HCT116 (cell line): ENCODE measurements around the gene ABHD2. TPM values are rescaled to one million over a fixed set of nuclear protein-coding genes. Genes with fewer than 3 reads are reported as not detected.
"Not testable (repeated sequence)": the region's sequence is repeated elsewhere in the genome, so short reads cannot be mapped to it uniquely, and the experiment has no call there.

Experiments
- ATAC-seq: fragments of 200-7000 bp; cut with Tn5 transposase; 2 replicates; pipeline ENCODE4 v1.9.1; 2020; ENCODE audit warnings: mild to moderate bottlenecking, moderate library complexity
- BruUV-seq: library from RNA; stranded (reverse); fragments of 400-500 nt; replicated peaks from 2 replicates; lab custom pipeline; 2021; lab: Mats Ljungman, UMichigan
- CTCF ChIA-PET: fragments of 300-600 bp; sonication (Branson Sonifier 250); formaldehyde crosslinking; loops from one replicate; lab custom pipeline; 2021; ENCODE audit warnings: antibody characterized with exemption; lab: Charles Lee
- POLR2A ChIA-PET: fragments of 300-600, 350-600 bp; sonication (Branson Sonifier 250); formaldehyde crosslinking; loops from one replicate; lab custom pipeline; 2021; ENCODE audit warnings: antibody characterized with exemption; lab: Charles Lee
- RAD21 ChIA-PET, 2 experiments: fragments of 300-600 bp; sonication (Branson Sonifier 250); formaldehyde crosslinking; loops; one replicate each; lab custom pipeline; 2023; ENCODE audit warnings: low total read pairs in 2 of 2; ENCODE audit not compliant: uncharacterized antibody in 2 of 2, unreplicated experiment in 2 of 2, low non-redundant PET in 1 of 2; lab: Charles Lee
- DNase-seq: peaks from one replicate; pipeline ENCODE4 v3.0.0-alpha.2; 2010; ENCODE audit warnings: low read depth, low spot score
- H2AFZ ChIP-seq: fragments of 200-600 bp; shearing (Covaris generic), sonication (generic); 2 replicates; pipeline ENCODE4 v1.6.1; 2017; ENCODE audit warnings: low read depth, mixed run types, mixed read lengths, antibody characterized with exemption, low read length; ENCODE audit not compliant: poor library complexity, severe bottlenecking
- H3K27ac ChIP-seq: 2 replicates; pipeline ENCODE4 v1.5.1; 2012; ENCODE audit warnings: low read depth, low read length
- H3K27me3 ChIP-seq: fragments of 200-600 bp; sonication (generic); 2 replicates; pipeline ENCODE4 v1.6.1; 2016; ENCODE audit warnings: mixed run types, low read length, mixed read lengths; ENCODE audit not compliant: insufficient read depth
- H3K36me3 ChIP-seq, 2 experiments: fragments of 200-500 bp in 1 of 2; fragments of 200-600 bp in 1 of 2; sonication (Bioruptor generic) in 1 of 2; sonication (generic) in 1 of 2; 2 replicates each; pipeline versions ENCODE4 v1.5.1 to v1.6.1; 2014 to 2016; ENCODE audit warnings: low read length in 2 of 2, inconsistent platforms in 1 of 2, mixed read lengths in 1 of 2, mixed run types in 1 of 2; ENCODE audit not compliant: insufficient read depth in 2 of 2, control insufficient read depth in 1 of 2
- H3K4me1 ChIP-seq, 2 experiments: fragments of 200-600 bp in 1 of 2; sonication (generic) in 1 of 2; 2 replicates each; pipeline versions ENCODE4 v1.5.1 to v1.6.1; 2012 to 2017; ENCODE audit warnings: low read length in 2 of 2, inconsistent platforms in 1 of 2, mild to moderate bottlenecking in 1 of 2, mixed read lengths in 1 of 2, mixed run types in 1 of 2, moderate library complexity in 1 of 2; ENCODE audit not compliant: insufficient read depth in 2 of 2, control insufficient read depth in 1 of 2
- H3K4me2 ChIP-seq: fragments of 200-600 bp; sonication (generic); 2 replicates; pipeline ENCODE4 v1.6.1; 2017; ENCODE audit warnings: mixed run types, low read length, mixed read lengths
- H3K4me3 ChIP-seq, 2 experiments: fragments of 200-600 bp in 1 of 2; sonication (generic) in 1 of 2; replicated peaks in 1 of 2; 2 replicates each; pipeline ENCODE4 v1.5.1; 2011 to 2016; ENCODE audit warnings: low read length in 2 of 2, control low read depth in 1 of 2, low read depth in 1 of 2, mild to moderate bottlenecking in 1 of 2, mixed read lengths in 1 of 2, mixed run types in 1 of 2
- H3K79me2 ChIP-seq: fragments of 200-600 bp; sonication (generic); 2 replicates; pipeline ENCODE4 v1.6.1; 2017; ENCODE audit warnings: mild to moderate bottlenecking, mixed run types, low read length, moderate library complexity, mixed read lengths; ENCODE audit not compliant: insufficient read depth
- H3K9ac ChIP-seq: fragments of 200-600 bp; sonication (generic); 2 replicates; pipeline ENCODE4 v1.6.1; 2016; ENCODE audit warnings: low read length, mixed read lengths
- H3K9me2 ChIP-seq: fragments of 200-600 bp; sonication (generic), shearing (Covaris generic); 2 replicates; pipeline ENCODE4 v1.6.1; 2017; ENCODE audit warnings: mixed run types, mild to moderate bottlenecking, moderate library complexity; ENCODE audit not compliant: insufficient read depth
- H3K9me3 ChIP-seq, 2 experiments: fragments of 200-500 bp in 1 of 2; fragments of 200-600 bp in 1 of 2; sonication (Bioruptor generic) in 1 of 2; sonication (generic) in 1 of 2; 2 replicates each; pipeline ENCODE4 v1.6.1; 2014 to 2017; ENCODE audit warnings: low read length in 2 of 2, mixed read lengths in 2 of 2, inconsistent platforms in 1 of 2, low read depth in 1 of 2, mild to moderate bottlenecking in 1 of 2, mixed run types in 1 of 2, moderate library complexity in 1 of 2; ENCODE audit not compliant: control insufficient read depth in 1 of 2, insufficient read depth in 1 of 2
- H4K20me1 ChIP-seq: fragments of 200-600 bp; sonication (generic), shearing (Covaris generic); 2 replicates; pipeline ENCODE4 v1.6.1; 2017; ENCODE audit warnings: mixed run types, mild to moderate bottlenecking, moderate library complexity; ENCODE audit not compliant: insufficient read depth
- intact Hi-C: fragments of 100-400 bp; cut with micrococcal nuclease; formaldehyde crosslinking; loops from 2 replicates; pipeline ENCODE4 v1.10.0; 2022
- total RNA-seq: library from RNA; stranded (reverse); gene quantifications from one replicate; pipeline ENCODE4 v1.2.1, GENCODE V29; 2021; ENCODE audit not compliant: unreplicated experiment

The ABHD2 gene
- total RNA-seq, 1 experiment from 2014 or later = 40.8 TPM

GRCh38 chr15:89085933-89086332 is 2.3 kb upstream of the ABHD2 start:
- H3K27me3 ChIP-seq, H4K20me1 ChIP-seq, H3K9me2 ChIP-seq, ATAC-seq, H3K79me2 ChIP-seq, H3K9ac ChIP-seq, H3K4me3 ChIP-seq, H3K27ac ChIP-seq, H3K4me2 ChIP-seq, H3K9me3 ChIP-seq, RAD21 ChIA-PET, DNase-seq, BruUV-seq, H3K36me3 ChIP-seq, POLR2A ChIA-PET, H2AFZ ChIP-seq, intact Hi-C loops, CTCF ChIA-PET: not testable (repeated sequence)
- peaks cover 12 to 32% of the 10 kb centered on the region in 2 experiments for H3K4me1 ChIP-seq

GRCh38 chr15:89086390-89086789 is 1.9 kb upstream of the ABHD2 start:
- CTCF ChIA-PET, POLR2A ChIA-PET: not testable (repeated sequence)

More at GRCh38 chr15:89086390-89086789, 1.9 kb upstream of the ABHD2 start:
- H3K79me2 ChIP-seq, intact Hi-C loops, H3K9me2 ChIP-seq, RAD21 ChIA-PET, H3K27me3 ChIP-seq, H4K20me1 ChIP-seq, H3K27ac ChIP-seq, H2AFZ ChIP-seq, H3K9me3 ChIP-seq, BruUV-seq, DNase-seq, H3K4me2 ChIP-seq, H3K9ac ChIP-seq, ATAC-seq, H3K4me3 ChIP-seq, H3K36me3 ChIP-seq: not testable (repeated sequence)
- peaks cover 12 to 35% of the 10 kb centered on the region in 2 experiments for H3K4me1 ChIP-seq
